ENCODE data around the gene KSR1.

KSR1 gene

GRCh38 chr17:27413315-27413714 lies 42.9 kb upstream of the KSR1 start (continued):
- TF ChIP-seq OSR1 (CRISPR knock-in tag; IDR thresholded peaks at IDR 0.05), result no peak
- TF ChIP-seq, protein P1, sequence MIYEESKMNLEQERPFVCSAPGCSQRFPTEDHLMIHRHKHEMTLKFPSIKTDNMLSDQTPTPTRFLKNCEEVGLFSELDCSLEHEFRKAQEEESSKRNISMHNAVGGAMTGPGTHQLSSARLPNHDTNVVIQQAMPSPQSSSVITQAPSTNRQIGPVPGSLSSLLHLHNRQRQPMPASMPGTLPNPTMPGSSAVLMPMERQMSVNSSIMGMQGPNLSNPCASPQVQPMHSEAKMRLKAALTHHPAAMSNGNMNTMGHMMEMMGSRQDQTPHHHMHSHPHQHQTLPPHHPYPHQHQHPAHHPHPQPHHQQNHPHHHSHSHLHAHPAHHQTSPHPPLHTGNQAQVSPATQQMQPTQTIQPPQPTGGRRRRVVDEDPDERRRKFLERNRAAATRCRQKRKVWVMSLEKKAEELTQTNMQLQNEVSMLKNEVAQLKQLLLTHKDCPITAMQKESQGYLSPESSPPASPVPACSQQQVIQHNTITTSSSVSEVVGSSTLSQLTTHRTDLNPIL (CRISPR knock-in tag; IDR thresholded peaks at IDR 0.05; ENCODE audit: low read depth), result no peak
- no peak for TF ChIP-seq SNAI2 (CRISPR knock-in tag; IDR thresholded peaks at IDR 0.05)
- no peak for TF ChIP-seq POU6F1 (CRISPR knock-in tag; IDR thresholded peaks at IDR 0.05; ENCODE audit: borderline replicate concordance, low read depth)
- TF ChIP-seq PPARA (CRISPR knock-in tag; IDR thresholded peaks at IDR 0.05; ENCODE audit: borderline replicate concordance), result no peak
- no peak for TF ChIP-seq ZNF565 (CRISPR knock-in tag; conservative IDR thresholded peaks at IDR 0.05; ENCODE audit: low read depth)
- TF ChIP-seq ISL1 (CRISPR knock-in tag; IDR thresholded peaks at IDR 0.05), result no peak
- no peak for TF ChIP-seq ZFP30 (CRISPR knock-in tag; IDR thresholded peaks at IDR 0.05)
- no peak for TF ChIP-seq BACH2 (CRISPR knock-in tag; IDR thresholded peaks at IDR 0.05; ENCODE audit: borderline replicate concordance)

DNA sequence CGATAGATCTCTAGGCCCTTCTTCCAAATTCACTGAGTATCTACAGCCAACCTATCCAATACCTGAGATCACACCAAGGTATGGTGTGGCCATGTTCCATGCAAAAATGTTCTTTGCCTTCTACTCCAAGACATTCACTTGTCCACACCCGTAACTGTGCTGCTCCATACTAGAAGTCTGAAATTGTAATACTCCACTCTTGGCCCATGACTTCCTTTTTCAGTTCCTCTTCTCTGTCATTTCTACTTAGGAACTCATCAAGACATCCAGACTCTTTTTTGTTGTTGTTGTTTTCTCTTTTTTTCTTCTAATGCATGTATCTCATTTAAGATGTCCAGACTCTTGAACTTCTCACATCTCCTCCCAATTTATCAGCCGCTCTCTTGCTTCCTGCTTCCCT lies 42.5 kb upstream of the KSR1 start:
- TF ChIP-seq ZNF8 (CRISPR knock-in tag; IDR thresholded peaks at IDR 0.05) (no peak), TOX (CRISPR knock-in tag; IDR thresholded peaks at IDR 0.05; ENCODE audit: borderline replicate concordance) (no peak), ISL1 (CRISPR knock-in tag; IDR thresholded peaks at IDR 0.05) (no peak), ZC3H10 (CRISPR knock-in tag; IDR thresholded peaks at IDR 0.05) (no peak), ZFP30 (CRISPR knock-in tag; IDR thresholded peaks at IDR 0.05) (no peak), CSDC2 (CRISPR knock-in tag; IDR thresholded peaks at IDR 0.05) (no peak), TCF4 (CRISPR knock-in tag; IDR thresholded peaks at IDR 0.05; ENCODE audit: borderline replicate concordance) (no peak), OSR1 (CRISPR knock-in tag; IDR thresholded peaks at IDR 0.05) (no peak)
- TF ChIP-seq, protein P2, sequence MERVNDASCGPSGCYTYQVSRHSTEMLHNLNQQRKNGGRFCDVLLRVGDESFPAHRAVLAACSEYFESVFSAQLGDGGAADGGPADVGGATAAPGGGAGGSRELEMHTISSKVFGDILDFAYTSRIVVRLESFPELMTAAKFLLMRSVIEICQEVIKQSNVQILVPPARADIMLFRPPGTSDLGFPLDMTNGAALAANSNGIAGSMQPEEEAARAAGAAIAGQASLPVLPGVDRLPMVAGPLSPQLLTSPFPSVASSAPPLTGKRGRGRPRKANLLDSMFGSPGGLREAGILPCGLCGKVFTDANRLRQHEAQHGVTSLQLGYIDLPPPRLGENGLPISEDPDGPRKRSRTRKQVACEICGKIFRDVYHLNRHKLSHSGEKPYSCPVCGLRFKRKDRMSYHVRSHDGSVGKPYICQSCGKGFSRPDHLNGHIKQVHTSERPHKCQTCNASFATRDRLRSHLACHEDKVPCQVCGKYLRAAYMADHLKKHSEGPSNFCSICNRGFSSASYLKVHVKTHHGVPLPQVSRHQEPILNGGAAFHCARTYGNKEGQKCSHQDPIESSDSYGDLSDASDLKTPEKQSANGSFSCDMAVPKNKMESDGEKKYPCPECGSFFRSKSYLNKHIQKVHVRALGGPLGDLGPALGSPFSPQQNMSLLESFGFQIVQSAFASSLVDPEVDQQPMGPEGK (CRISPR knock-in tag; IDR thresholded peaks at IDR 0.05; ENCODE audit: borderline replicate concordance), result no peak
- TF ChIP-seq, protein P3, sequence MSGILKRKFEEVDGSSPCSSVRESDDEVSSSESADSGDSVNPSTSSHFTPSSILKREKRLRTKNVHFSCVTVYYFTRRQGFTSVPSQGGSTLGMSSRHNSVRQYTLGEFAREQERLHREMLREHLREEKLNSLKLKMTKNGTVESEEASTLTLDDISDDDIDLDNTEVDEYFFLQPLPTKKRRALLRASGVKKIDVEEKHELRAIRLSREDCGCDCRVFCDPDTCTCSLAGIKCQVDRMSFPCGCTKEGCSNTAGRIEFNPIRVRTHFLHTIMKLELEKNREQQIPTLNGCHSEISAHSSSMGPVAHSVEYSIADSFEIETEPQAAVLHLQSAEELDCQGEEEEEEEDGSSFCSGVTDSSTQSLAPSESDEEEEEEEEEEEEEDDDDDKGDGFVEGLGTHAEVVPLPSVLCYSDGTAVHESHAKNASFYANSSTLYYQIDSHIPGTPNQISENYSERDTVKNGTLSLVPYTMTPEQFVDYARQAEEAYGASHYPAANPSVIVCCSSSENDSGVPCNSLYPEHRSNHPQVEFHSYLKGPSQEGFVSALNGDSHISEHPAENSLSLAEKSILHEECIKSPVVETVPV (CRISPR knock-in tag; IDR thresholded peaks at IDR 0.05), result no peak
- ATAC-seq, result no peak

GRCh38 chr17:27414271-27414670 lies 42.0 kb upstream of the KSR1 start:
- TF ChIP-seq TCF4 (CRISPR knock-in tag; IDR thresholded peaks at IDR 0.05; ENCODE audit: borderline replicate concordance), result no peak
- no peak for TF ChIP-seq ESRRG (CRISPR knock-in tag; IDR thresholded peaks at IDR 0.05)
- TF ChIP-seq, protein P2 (CRISPR knock-in tag; IDR thresholded peaks at IDR 0.05; ENCODE audit: borderline replicate concordance), result no peak
- no peak for TF ChIP-seq PPARA (CRISPR knock-in tag; IDR thresholded peaks at IDR 0.05; ENCODE audit: borderline replicate concordance)
- TF ChIP-seq, protein P3 (CRISPR knock-in tag; IDR thresholded peaks at IDR 0.05), result no peak
- TF ChIP-seq CSDC2 (CRISPR knock-in tag; IDR thresholded peaks at IDR 0.05), result no peak
- TF ChIP-seq SNAI2 (CRISPR knock-in tag; IDR thresholded peaks at IDR 0.05), result no peak
- TF ChIP-seq, protein P4, sequence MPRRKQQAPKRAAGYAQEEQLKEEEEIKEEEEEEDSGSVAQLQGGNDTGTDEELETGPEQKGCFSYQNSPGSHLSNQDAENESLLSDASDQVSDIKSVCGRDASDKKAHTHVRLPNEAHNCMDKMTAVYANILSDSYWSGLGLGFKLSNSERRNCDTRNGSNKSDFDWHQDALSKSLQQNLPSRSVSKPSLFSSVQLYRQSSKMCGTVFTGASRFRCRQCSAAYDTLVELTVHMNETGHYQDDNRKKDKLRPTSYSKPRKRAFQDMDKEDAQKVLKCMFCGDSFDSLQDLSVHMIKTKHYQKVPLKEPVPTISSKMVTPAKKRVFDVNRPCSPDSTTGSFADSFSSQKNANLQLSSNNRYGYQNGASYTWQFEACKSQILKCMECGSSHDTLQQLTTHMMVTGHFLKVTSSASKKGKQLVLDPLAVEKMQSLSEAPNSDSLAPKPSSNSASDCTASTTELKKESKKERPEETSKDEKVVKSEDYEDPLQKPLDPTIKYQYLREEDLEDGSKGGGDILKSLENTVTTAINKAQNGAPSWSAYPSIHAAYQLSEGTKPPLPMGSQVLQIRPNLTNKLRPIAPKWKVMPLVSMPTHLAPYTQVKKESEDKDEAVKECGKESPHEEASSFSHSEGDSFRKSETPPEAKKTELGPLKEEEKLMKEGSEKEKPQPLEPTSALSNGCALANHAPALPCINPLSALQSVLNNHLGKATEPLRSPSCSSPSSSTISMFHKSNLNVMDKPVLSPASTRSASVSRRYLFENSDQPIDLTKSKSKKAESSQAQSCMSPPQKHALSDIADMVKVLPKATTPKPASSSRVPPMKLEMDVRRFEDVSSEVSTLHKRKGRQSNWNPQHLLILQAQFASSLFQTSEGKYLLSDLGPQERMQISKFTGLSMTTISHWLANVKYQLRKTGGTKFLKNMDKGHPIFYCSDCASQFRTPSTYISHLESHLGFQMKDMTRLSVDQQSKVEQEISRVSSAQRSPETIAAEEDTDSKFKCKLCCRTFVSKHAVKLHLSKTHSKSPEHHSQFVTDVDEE (CRISPR knock-in tag; IDR thresholded peaks at IDR 0.05), result no peak
- no peak for TF ChIP-seq ZNF70 (CRISPR knock-in tag; IDR thresholded peaks at IDR 0.05)
- TF ChIP-seq ZC3H10 (CRISPR knock-in tag; IDR thresholded peaks at IDR 0.05), result no peak
- TF ChIP-seq GLIS3 (CRISPR knock-in tag; IDR thresholded peaks at IDR 0.05), result no peak
- no peak for TF ChIP-seq OSR1 (CRISPR knock-in tag; IDR thresholded peaks at IDR 0.05)
- TF ChIP-seq ZFP30 (CRISPR knock-in tag; IDR thresholded peaks at IDR 0.05), result no peak
- no peak; the same call in 2 of the 3 replicates for ATAC-seq

All from SK-N-SH treated with all-trans-retinoic acid at 6 μM for 48 hours (cell line).